NCI-H2196 treated with DMSO at 0.1 percent for 48 hours (cell line): ENCODE data around the gene SIGLEC12.

Experiments
- DNase-seq: peaks from one replicate; lab custom pipeline; 2025; ENCODE audit not compliant: unreplicated experiment; lab: John Stamatoyannopoulos, UW

The SIGLEC12 gene

GRCh38 chr19:51501594-51502263 is at the start of gene SIGLEC12:
Gene SIGLEC12 (minus strand): TSS chr19:51501800. CDS start chr19:51501733, 67 bp downstream.
- no peak for DNase-seq

GRCh38 chr19:51550848-51551672 is 49.5 kb upstream of the SIGLEC12 start:
- no peak for DNase-seq

- DNase-seq = no peak
Observed at GRCh38 chr19:51549533-51550324, 48.1 kb upstream of the SIGLEC12 start.

- DNase-seq = no peak
Observed at GRCh38 chr19:51548891-51549305, 47.3 kb upstream of the SIGLEC12 start.

- no peak for DNase-seq
Observed at GRCh38 chr19:51548213-51548651, 46.6 kb upstream of the SIGLEC12 start.

GRCh38 chr19:51547397-51548212 is 46.0 kb upstream of the SIGLEC12 start:
- no peak for DNase-seq

- DNase-seq = no peak
Observed at GRCh38 chr19:51546650-51547396, 45.2 kb upstream of the SIGLEC12 start.

- DNase-seq = no peak
Observed at GRCh38 chr19:51546107-51546649, 44.6 kb upstream of the SIGLEC12 start.

GRCh38 chr19:51544038-51544437 is 42.4 kb upstream of the SIGLEC12 start:
- DNase-seq = no peak

GRCh38 chr19:51542699-51543098 is 41.1 kb upstream of the SIGLEC12 start:
- no peak for DNase-seq

GRCh38 chr19:51541458-51542357 is 40.1 kb upstream of the SIGLEC12 start:
- DNase-seq = no peak

- no peak for DNase-seq
Observed at GRCh38 chr19:51539821-51540366, 38.3 kb upstream of the SIGLEC12 start.

- no peak for DNase-seq
Observed at GRCh38 chr19:51535535-51535934, 33.9 kb upstream of the SIGLEC12 start.

- no peak for DNase-seq
Observed at GRCh38 chr19:51531349-51532315, 30.0 kb upstream of the SIGLEC12 start, which contains the start of gene SIGLEC6. Gene SIGLEC6 (minus strand): TSS chr19:51531670. CDS start chr19:51531648, 22 bp downstream.

GRCh38 chr19:51530616-51531015 is 29.0 kb upstream of the SIGLEC12 start:
- DNase-seq = no peak

- no peak for DNase-seq
Observed at GRCh38 chr19:51529301-51529700, 27.7 kb upstream of the SIGLEC12 start.

- no peak for DNase-seq
Observed at GRCh38 chr19:51525651-51526050, 24.1 kb upstream of the SIGLEC12 start.
